Activated CD4-positive, alpha-beta T cell treated with anti-CD3 and anti-CD28 coated beads, Interleukin-2, amount 10 ng/mL, durations not matched to agents 24 days and 14 days (primary cell): Measurements from ENCODE around the gene ARX. TPM values are rescaled to one million over a fixed set of nuclear protein-coding genes. Genes with fewer than 3 reads are reported as not detected.

ENCODE experiments used
- DNase-seq: peaks from one replicate; pipeline ENCODE4 v3.0.0; 2022
- H3K27ac Mint-ChIP-seq: one replicate; pipeline ENCODE4 v1.8.0; 2022; ENCODE audit warnings: mild to moderate bottlenecking, mixed read lengths
- H3K27me3 Mint-ChIP-seq: one replicate; pipeline ENCODE4 v1.8.0; 2022; ENCODE audit warnings: mixed read lengths
- H3K36me3 Mint-ChIP-seq: one replicate; pipeline ENCODE4 v1.8.0; 2022; ENCODE audit warnings: low read depth, mild to moderate bottlenecking, mixed read lengths
- H3K4me1 Mint-ChIP-seq: one replicate; pipeline ENCODE4 v1.8.0; 2021; ENCODE audit warnings: mixed read lengths
- H3K4me3 Mint-ChIP-seq: one replicate; pipeline ENCODE4 v1.8.0; 2022; ENCODE audit warnings: mild to moderate bottlenecking, moderate library complexity, mixed read lengths
- H3K9me3 Mint-ChIP-seq: one replicate; pipeline ENCODE4 v1.8.0; 2021; ENCODE audit warnings: mixed read lengths
- intact Hi-C: fragments of 100-400 bp; cut with micrococcal nuclease; formaldehyde crosslinking; loops from one replicate; pipeline ENCODE4 v1.15.1; 2023
- total RNA-seq: library from RNA; stranded (reverse); gene quantifications from 2 replicates; pipeline ENCODE4 v1.2.3, GENCODE V29; 2022

The ARX gene
- total RNA-seq, 1 donor from 2014 or later, result not detected

DNA sequence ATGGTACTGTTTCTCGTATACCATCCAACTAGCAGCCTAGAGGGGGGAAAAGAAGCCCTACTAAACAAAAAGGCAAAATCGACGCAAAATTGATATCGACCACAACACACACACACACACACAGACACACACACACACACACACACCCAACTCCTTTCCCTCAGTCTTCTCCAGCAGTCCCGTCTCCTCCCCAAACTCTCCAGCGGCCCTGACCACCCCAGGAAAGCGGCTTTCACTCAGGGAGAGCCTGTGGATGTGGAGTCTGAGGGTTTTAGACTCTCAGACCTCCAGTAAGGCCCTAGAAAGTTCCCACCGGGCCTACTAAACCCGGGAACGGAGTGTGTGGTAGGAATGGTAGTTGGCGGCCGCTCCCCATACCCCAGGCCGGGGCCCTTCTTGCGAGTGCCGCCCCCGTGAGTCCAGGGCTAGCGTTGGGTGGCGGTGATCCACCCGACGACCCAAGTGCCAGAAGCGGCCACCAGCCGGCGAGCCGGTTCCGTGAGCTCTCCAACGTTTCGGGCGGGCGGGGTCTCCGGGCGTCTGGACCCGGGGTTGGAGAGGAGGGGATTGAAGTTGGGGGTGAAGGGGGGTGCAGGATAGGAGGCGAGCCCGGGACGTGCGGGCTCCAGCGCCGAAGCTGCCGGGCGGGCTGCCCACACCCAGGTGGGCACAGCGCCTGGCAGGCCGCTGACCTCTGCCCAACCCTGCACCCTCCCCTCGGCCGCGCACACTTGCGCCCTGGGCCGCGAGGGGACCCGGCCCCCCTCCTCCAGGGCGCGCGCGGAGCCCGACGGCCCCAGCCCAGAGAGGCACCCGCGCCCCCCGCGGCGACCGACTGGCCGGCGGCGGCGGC is 13.7 kb downstream of the ARX start:
- H3K27me3 Mint-ChIP-seq, result peaks cover 30% of the 10 kb centered on the region
- peaks cover 13% of the 10 kb centered on the region for H3K4me1 Mint-ChIP-seq
- H3K27ac Mint-ChIP-seq, result no peak overlapping the region
- H3K4me3 Mint-ChIP-seq, result no peak overlapping the region
- no peak for DNase-seq
- H3K36me3 Mint-ChIP-seq, result peaks cover 2% of the 10 kb centered on the region
- intact Hi-C loops, result no loop called here
- no peaks in the 10 kb centered on the region for H3K9me3 Mint-ChIP-seq

DNA sequence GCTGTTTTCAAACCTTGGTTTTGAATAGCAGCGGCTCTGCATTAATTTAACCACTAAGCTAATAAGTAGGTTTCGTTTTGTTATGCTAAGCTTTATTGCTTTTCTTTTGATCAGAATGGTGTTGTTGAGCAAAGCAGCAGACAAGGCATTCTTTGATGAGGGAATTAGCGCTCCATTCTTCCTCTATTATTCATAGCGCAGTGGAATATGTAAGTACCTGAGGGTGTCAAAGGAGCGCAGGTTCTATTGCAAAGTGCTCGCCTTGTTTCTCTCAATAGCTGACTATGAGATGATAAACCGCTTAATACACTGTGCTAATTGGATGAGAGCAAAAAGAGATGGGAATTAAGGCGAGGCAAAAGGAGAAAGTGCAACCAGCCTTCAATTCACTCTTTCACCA is 16.3 kb downstream of the ARX start:
- Mint-ChIP-seq H3K9me3 (no peaks in the 10 kb centered on the region), H3K36me3 (peaks cover 2% of the 10 kb centered on the region), H3K27ac (no peak overlapping the region), H3K4me3 (no peak overlapping the region), H3K4me1 (peaks cover 6% of the 10 kb centered on the region), H3K27me3 (peaks cover 18% of the 10 kb centered on the region)
- intact Hi-C loops, result no loop called here
- no peak for DNase-seq

DNA sequence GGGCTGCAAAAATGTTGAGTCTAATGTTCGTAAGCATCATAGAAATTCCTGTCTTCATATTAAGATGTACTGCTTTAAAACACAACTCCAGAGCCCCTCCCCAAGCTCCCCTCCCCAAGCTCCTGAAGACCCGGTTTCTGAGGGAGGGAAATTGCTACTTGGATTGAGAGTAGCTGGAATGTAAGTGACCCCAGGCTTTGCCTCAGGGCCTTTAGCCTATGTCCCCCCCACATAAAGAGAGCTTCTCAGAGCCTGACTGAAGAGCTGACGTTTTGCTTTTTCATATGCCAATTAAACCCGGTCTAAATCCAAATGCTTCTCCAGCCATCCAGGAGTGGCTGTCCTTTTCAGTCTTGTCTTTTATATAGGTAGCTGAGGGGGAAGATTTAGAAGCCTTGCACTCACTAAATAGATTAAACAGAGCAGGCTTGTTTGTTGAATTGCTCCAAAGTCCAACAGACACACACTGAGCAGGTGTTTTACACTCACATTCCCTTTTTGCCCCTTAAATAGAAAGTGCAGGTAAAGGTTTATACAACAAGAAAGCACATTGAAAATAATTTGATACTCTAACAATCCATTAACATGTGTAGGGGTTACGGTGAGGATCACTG is 19.6 kb downstream of the ARX start:
- Mint-ChIP-seq H3K27ac (no peak overlapping the region), H3K9me3 (no peaks in the 10 kb centered on the region), H3K27me3 (no peaks in the 10 kb centered on the region), H3K4me1 (no peaks in the 10 kb centered on the region), H3K4me3 (no peak overlapping the region), H3K36me3 (no peaks in the 10 kb centered on the region)
- intact Hi-C loops, result no loop called here
- DNase-seq, result no peak

DNA sequence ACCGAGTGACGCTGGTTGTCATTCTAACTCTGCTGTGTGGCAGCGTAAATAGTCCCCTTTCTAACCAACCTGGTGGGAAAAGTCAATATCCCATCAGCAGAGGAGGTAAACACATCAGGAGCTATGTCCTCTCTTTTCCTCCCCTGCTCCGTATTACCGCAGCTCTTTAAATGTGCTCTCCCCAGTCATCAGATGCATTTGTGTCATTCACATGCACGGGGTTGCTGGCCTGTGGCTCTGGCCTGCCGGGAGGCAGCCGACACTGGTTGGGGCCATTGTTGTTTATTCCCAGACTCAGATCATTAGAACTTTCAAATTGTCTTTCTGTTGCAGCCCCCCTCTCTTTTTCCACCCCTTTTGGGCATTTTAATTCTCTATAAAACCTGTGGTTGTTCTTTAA is 21.9 kb downstream of the ARX start:
- DNase-seq, result no peak
- intact Hi-C loops, result no loop called here
- H3K36me3 Mint-ChIP-seq, result no peaks in the 10 kb centered on the region
- H3K4me3 Mint-ChIP-seq, result no peak overlapping the region
- no peaks in the 10 kb centered on the region for H3K9me3 Mint-ChIP-seq
- no peaks in the 10 kb centered on the region for H3K4me1 Mint-ChIP-seq
- no peaks in the 10 kb centered on the region for H3K27me3 Mint-ChIP-seq
- H3K27ac Mint-ChIP-seq, result no peak overlapping the region

DNA sequence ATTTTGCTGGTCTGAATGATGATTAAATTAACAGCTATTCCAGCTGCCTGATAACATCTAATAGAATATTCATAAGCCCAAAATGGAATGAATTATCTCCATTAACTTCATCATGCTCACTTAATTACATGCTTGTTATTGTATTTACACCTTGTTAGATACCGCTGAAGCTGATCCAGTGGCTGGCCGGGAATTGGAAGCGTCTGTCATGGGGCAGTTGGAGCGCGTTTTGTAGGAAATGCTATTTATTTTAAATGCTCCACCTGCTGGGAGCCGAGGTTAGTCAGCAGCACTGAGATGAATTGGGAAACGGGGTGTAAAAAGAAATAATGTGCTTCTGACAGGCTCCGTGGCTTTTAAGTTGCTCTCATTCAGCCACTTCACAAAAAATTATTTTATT is 25.2 kb downstream of the ARX start:
- H3K27ac Mint-ChIP-seq, result no peak overlapping the region
- no peak overlapping the region for H3K4me3 Mint-ChIP-seq
- no peak for DNase-seq
- H3K36me3 Mint-ChIP-seq, result peaks cover 2% of the 10 kb centered on the region
- intact Hi-C loops, result no loop called here
- no peaks in the 10 kb centered on the region for H3K9me3 Mint-ChIP-seq
- H3K4me1 Mint-ChIP-seq, result no peaks in the 10 kb centered on the region
- no peaks in the 10 kb centered on the region for H3K27me3 Mint-ChIP-seq

DNA sequence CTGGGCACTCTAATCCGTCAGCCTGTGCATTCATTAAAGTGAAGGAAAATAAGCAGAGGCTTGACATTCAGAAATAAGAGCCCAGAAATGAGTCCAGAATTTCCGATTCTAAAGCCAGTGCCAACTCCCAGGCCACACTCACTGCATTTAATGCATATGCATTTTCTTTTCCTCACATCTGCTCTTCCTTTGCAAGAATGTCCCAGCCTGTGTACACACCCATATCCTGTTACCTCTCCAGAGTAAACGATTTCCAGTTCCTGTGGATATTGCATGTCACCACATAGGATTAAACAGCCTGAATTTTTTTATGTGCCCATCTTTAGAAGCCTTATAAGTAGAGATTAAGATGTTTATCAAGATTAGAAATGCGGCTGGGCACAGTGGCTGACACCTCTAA is 27.5 kb downstream of the ARX start:
- DNase-seq, result no peak
- no peaks in the 10 kb centered on the region for H3K4me1 Mint-ChIP-seq
- no peak overlapping the region for H3K27ac Mint-ChIP-seq
- H3K9me3 Mint-ChIP-seq, result no peaks in the 10 kb centered on the region
- no peak overlapping the region for H3K4me3 Mint-ChIP-seq
- H3K27me3 Mint-ChIP-seq, result no peaks in the 10 kb centered on the region
- intact Hi-C loops, result no loop called here
- H3K36me3 Mint-ChIP-seq, result peaks cover 2% of the 10 kb centered on the region

DNA sequence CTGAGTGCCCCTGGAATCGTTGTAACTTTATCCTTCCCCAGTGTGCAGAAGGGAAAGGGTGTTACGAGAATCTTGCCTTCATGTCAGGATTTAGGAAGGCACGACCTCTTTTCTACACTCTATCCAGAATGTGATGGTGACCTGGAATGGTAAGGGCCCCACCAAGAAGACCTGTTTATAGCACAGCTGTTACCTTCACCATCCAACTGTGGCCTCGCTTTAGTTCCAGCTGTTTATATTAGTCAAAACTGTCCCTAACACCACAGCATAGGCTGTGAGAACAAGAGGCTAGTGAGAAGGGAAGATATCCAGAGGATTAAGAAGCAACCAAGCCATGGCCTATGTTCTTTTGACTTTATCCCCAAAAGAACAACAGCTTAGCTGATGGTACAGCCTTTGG is 28.0 kb downstream of the ARX start:
- no peaks in the 10 kb centered on the region for H3K9me3 Mint-ChIP-seq
- no peak overlapping the region for H3K27ac Mint-ChIP-seq
- H3K4me3 Mint-ChIP-seq, result no peak overlapping the region
- peaks cover 2% of the 10 kb centered on the region for H3K36me3 Mint-ChIP-seq
- intact Hi-C loops, result no loop called here
- H3K4me1 Mint-ChIP-seq, result no peaks in the 10 kb centered on the region
- no peak for DNase-seq
- H3K27me3 Mint-ChIP-seq, result no peaks in the 10 kb centered on the region

DNA sequence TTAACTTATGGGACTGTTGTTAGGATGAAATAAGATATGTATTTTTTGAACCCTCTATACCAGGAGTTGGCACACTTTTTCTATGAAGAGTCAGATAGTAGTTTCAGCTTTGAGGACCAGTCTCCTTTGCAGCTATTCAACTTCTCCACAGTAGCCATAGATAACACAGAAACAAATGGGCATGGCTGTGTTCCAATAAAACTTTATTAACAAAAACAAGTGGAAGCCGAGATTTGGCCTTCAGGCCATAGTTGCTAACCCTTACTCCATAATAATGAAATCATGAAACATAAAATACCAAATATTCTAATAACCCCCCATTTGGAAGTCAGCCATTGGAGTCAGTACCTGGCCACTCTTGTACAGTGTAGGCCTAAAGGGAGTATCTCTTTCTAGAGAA is 30.6 kb downstream of the ARX start:
- no peaks in the 10 kb centered on the region for H3K9me3 Mint-ChIP-seq
- H3K27me3 Mint-ChIP-seq, result no peaks in the 10 kb centered on the region
- intact Hi-C loops, result no loop called here
- H3K4me3 Mint-ChIP-seq, result no peak overlapping the region
- H3K4me1 Mint-ChIP-seq, result no peaks in the 10 kb centered on the region
- no peak overlapping the region for H3K27ac Mint-ChIP-seq
- no peak for DNase-seq
- H3K36me3 Mint-ChIP-seq, result peaks cover 2% of the 10 kb centered on the region

DNA sequence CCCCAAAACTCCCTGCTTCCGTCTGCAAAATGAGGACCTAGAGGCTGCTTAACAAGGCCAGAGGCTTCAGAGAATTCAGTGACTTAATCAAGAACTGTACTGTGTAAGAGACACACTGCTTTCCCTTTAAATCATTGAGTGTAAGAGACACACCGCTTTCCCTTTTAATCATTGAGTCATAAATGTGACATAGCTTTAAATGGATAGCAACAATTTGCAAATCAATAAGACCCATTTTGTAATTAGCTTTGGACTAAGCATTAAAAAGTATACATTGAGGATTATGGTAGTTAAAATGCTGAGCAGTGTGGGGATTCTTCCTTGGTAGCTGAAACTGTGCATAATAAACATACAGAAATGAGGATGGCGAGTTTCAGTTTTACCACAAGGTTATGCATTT is 31.8 kb downstream of the ARX start:
- H3K27me3 Mint-ChIP-seq, result no peaks in the 10 kb centered on the region
- H3K36me3 Mint-ChIP-seq, result peaks cover 2% of the 10 kb centered on the region
- no peak overlapping the region for H3K4me3 Mint-ChIP-seq
- no peak for DNase-seq
- no peaks in the 10 kb centered on the region for H3K4me1 Mint-ChIP-seq
- no peaks in the 10 kb centered on the region for H3K9me3 Mint-ChIP-seq
- H3K27ac Mint-ChIP-seq, result no peak overlapping the region
- intact Hi-C loops, result no loop called here

DNA sequence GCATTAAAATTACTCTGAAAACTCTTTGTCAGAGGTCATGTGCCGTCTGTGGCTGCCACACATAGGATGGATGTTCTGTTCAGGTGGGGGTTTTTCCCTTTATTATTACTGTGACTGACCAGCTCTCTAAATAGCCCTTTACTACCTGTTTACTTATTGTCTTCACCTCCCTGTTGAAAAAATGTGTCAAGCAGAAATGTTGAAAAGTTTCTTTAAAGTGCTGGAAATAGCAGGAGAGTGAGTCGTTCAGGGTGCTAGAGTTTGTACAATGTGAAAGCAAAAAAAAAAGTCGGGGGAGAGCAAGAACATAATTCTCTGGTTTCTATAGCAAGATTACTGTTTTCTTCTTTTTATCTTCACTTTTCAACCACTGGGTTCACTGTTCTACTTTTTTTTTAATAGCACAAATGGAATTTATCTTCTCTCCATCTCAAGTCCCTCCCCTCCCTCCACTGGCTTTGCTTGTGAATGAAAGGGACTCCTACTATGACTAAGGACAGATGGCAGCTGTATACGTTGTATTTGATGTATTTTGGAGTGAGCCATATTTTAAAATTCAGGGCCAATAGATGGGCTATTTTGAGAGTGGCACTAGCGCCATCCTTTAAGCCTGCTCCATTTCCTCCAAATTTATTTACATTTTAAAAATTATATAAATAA is 33.3 kb downstream of the ARX start:
- Mint-ChIP-seq H3K27me3 (no peaks in the 10 kb centered on the region), H3K4me1 (no peaks in the 10 kb centered on the region)
- intact Hi-C loops, result no loop called here

DNA sequence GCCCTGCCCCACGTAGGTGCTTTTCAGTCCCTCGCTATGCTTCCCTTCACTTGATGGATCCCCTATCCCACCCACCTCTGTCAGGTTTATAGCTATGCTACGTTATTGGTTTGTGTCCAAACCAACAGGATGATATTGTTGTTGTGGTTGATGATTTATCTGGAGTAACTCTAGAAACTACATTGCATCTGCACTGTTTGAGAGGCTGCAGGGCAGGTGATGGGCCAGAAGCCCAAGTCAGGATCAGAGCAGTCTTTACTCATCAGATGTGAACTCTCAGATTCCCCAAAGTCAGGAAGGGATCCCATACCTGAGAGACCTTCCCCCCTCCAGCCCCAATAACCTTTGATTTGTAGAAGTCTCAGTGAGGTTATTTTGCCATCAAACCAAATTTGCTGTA is 34.7 kb downstream of the ARX start:
- no peaks in the 10 kb centered on the region for H3K9me3 Mint-ChIP-seq
- no peak overlapping the region for H3K27ac Mint-ChIP-seq
- no peaks in the 10 kb centered on the region for H3K27me3 Mint-ChIP-seq
- no peak overlapping the region for H3K4me3 Mint-ChIP-seq
- DNase-seq, result no peak
- intact Hi-C loops, result no loop called here
- H3K4me1 Mint-ChIP-seq, result no peaks in the 10 kb centered on the region
- H3K36me3 Mint-ChIP-seq, result peaks cover 4% of the 10 kb centered on the region

More for the DNA sequence above, 33.3 kb downstream of the ARX start:
- no peak overlapping the region for H3K27ac Mint-ChIP-seq
- DNase-seq, result no peak
- H3K36me3 Mint-ChIP-seq, result peaks cover 2% of the 10 kb centered on the region
- H3K9me3 Mint-ChIP-seq, result no peaks in the 10 kb centered on the region
- no peak overlapping the region for H3K4me3 Mint-ChIP-seq

DNA sequence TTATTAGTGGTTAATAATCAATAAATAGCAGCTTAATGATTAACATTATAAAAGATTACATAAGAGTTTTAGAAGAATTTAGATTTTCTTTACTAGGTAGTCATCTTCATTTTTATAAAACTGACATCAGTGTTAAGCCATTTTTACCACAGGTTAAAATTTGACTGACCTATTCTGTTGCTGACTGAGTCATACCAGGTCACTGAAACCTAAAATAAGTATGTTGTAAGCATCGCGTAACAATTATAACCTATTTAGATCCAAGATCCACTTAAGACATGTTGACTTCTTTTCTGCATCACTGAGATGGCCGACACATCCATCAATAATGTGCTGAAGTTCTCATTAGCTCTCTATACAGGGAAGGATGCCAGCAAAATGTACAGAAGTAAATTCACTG is 36.7 kb downstream of the ARX start:
- Mint-ChIP-seq H3K4me1 (no peaks in the 10 kb centered on the region), H3K4me3 (no peak overlapping the region), H3K36me3 (peaks cover 4% of the 10 kb centered on the region), H3K9me3 (no peaks in the 10 kb centered on the region), H3K27me3 (no peaks in the 10 kb centered on the region), H3K27ac (no peak overlapping the region)
- intact Hi-C loops, result no loop called here
- no peak for DNase-seq

DNA sequence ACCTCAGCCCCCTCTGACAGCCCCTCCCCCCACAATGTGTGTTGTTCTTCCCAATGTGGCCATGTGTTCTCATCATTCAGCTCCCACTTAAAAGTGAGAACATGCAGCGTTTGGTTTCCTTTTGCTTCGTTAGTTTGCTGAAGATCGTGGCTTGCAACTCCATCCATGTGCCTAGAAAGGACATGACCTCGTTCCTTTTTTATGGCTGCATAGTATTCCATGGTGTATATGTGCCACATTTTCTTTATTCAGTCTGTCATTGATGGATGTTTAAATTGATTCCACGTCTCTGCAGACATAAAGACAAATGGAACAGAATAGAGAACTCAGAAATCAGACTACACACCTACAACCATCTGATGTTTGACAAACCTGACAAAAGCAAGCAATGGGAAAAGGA is 46.0 kb downstream of the ARX start:
- peaks cover 2% of the 10 kb centered on the region for H3K36me3 Mint-ChIP-seq
- H3K27ac Mint-ChIP-seq, result no peak overlapping the region
- H3K27me3 Mint-ChIP-seq, result no peaks in the 10 kb centered on the region
- intact Hi-C loops, result no loop called here
- H3K4me3 Mint-ChIP-seq, result no peak overlapping the region
- no peaks in the 10 kb centered on the region for H3K4me1 Mint-ChIP-seq
- H3K9me3 Mint-ChIP-seq, result peaks cover 3% of the 10 kb centered on the region
- no peak for DNase-seq

DNA sequence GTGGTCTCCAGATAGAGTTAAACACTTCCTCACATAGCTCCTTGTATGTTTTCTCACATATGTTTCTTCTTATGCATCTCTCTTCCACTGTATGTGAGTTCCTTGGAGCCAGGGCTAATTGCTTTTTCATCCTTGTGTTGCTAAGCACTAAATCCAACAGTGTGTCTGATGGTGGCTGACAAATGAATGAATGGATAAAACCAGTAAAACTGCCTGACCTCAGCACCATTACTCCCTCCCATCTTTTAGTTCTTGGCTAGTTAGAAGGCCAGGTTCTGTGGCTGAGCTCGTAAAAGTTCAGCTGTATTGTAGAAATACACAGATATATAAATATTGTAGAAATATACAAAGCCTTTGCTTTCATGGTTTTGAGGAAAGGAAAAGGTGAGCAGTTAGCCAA is 50.4 kb downstream of the ARX start:
- H3K27ac Mint-ChIP-seq, result no peak overlapping the region

More for the DNA sequence above, 50.4 kb downstream of the ARX start:
- Mint-ChIP-seq H3K27me3 (no peaks in the 10 kb centered on the region), H3K4me3 (no peak overlapping the region), H3K9me3 (peaks cover 3% of the 10 kb centered on the region), H3K4me1 (no peaks in the 10 kb centered on the region), H3K36me3 (no peaks in the 10 kb centered on the region)
- intact Hi-C loops, result no loop called here
- no peak for DNase-seq
